ENCODE results near the gene NPHP1. TPM values are rescaled to one million over a fixed set of nuclear protein-coding genes. Genes with fewer than 3 reads are reported as not detected.

Gene NPHP1
- total and polyA plus RNA-seq, 2 donors (not counting 1 experiment from before 2014, with no cell fraction given), result 2.4 TPM

DNA sequence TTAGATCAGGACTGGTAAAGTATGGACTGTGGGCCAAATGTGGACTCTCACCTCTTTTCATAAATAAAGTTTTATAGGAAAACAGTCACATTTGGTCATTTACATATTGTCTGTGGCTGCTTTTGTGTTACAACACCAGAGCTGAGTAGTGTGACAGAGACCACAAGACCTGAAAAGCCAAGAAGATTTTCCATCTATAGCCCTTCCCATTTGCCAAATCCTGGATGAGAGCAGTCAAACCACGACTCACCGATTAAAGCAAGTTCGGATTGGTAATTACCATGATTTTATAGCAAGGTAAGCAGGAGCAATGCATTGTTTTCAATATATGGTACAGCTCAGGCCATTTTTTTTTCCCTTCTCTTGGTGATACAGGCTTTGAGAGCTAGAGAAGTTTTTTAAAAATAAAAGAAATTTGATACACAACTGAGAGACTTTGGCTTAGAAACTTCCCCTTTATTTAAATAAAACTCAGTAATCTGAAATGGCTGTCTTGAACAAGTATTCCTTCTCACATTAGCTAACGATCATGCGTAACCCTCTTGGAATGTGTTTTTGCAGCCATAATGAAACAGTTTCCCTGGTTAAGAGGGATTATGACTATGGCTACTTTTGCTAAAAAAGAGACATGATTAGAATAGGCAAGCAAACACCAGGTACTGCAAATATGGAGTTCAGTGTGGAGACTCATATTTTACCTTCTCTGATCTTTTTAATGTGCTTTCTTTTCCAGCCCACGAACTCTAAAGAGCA, 79.7 kb downstream of the NPHP1 start:
- no peak overlapping the region for H3K9ac ChIP-seq (ENCODE audit: low read length)
- no peaks in the 10 kb centered on the region for H4K20me1 ChIP-seq (ENCODE audit: control insufficient read depth, insufficient read depth, low read length, poor library complexity, severe bottlenecking)
- no peaks in the 10 kb centered on the region for H3K9me3 Mint-ChIP-seq (ENCODE audit: insufficient read depth)

More for the DNA sequence above, 79.7 kb downstream of the NPHP1 start:
- Histone ChIP-seq H3K9me3 (ENCODE audit: control extremely low read depth in 1 of 3, control insufficient read depth in 2 of 3, insufficient read depth in 1 of 3, low read length in 2 of 3) (no peaks in the 10 kb centered on the region), H3K4me3 (ENCODE audit: control extremely low read depth in 1 of 5, extremely low read depth in 1 of 5, insufficient read depth in 1 of 5, low read depth in 2 of 5, low read length in 4 of 5) (no peak overlapping the region), H2AFZ (ENCODE audit: insufficient read depth, low read depth, low read length, poor library complexity, severe bottlenecking) (no peak overlapping the region), H3K4me2 (replicated peaks; ENCODE audit: low read depth, low read length, poor library complexity, severe bottlenecking) (no peak overlapping the region), H3K36me3 (replicated peaks in 1 of 2; ENCODE audit: control extremely low read depth in 1 of 2, control insufficient read depth in 1 of 2, extremely low read depth in 1 of 2, insufficient read depth in 2 of 2, low read length in 1 of 2) (no peaks in the 10 kb centered on the region), H3K27me3 (replicated peaks in 1 of 4; ENCODE audit: control extremely low read depth in 1 of 4, control insufficient read depth in 3 of 4, insufficient read depth in 4 of 4, low read length in 3 of 4) (no peaks in the 10 kb centered on the region), H3K27ac (ENCODE audit: low read length in 2 of 2) (no peak overlapping the region), H3K79me2 (ENCODE audit: control insufficient read depth, insufficient read depth, low read length) (no peaks in the 10 kb centered on the region), H3K4me1 (ENCODE audit: control insufficient read depth in 2 of 2, insufficient read depth in 2 of 2, low read length in 2 of 2) (no peaks in the 10 kb centered on the region)
- CTCF ChIA-PET, result no interaction called here
- H3K4me3 Mint-ChIP-seq, result no peak overlapping the region
- no peak for TF ChIP-seq EZH2 (IDR thresholded peaks at IDR 0.05; ENCODE audit: borderline replicate concordance, insufficient read depth, low read depth, low read length, poor library complexity, severe bottlenecking)
- TF ChIP-seq, protein P1, sequence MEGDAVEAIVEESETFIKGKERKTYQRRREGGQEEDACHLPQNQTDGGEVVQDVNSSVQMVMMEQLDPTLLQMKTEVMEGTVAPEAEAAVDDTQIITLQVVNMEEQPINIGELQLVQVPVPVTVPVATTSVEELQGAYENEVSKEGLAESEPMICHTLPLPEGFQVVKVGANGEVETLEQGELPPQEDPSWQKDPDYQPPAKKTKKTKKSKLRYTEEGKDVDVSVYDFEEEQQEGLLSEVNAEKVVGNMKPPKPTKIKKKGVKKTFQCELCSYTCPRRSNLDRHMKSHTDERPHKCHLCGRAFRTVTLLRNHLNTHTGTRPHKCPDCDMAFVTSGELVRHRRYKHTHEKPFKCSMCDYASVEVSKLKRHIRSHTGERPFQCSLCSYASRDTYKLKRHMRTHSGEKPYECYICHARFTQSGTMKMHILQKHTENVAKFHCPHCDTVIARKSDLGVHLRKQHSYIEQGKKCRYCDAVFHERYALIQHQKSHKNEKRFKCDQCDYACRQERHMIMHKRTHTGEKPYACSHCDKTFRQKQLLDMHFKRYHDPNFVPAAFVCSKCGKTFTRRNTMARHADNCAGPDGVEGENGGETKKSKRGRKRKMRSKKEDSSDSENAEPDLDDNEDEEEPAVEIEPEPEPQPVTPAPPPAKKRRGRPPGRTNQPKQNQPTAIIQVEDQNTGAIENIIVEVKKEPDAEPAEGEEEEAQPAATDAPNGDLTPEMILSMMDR (IDR thresholded peaks at IDR 0.05), result no peak
- POLR2A ChIA-PET, result no interaction called here
- DNase-seq (no peak), ATAC-seq (ENCODE audit: low read depth) (no peak)
- H3K27ac Mint-ChIP-seq, result no peak overlapping the region
- H3K4me1 Mint-ChIP-seq, result no peaks in the 10 kb centered on the region
- intact Hi-C loops (cut with micrococcal nuclease), result no loop called here
- no CpG with 5 or more reads among the region's 6 CpGs for WGBS (ENCODE audit: insufficient coverage)
- H3K27me3 Mint-ChIP-seq, result no peaks in the 10 kb centered on the region
